ENCODE measurements around the gene GPR17. TPM values are rescaled to one million over a fixed set of nuclear protein-coding genes. Genes with fewer than 3 reads are reported as not detected.

Gene GPR17
- polyA plus RNA-seq, 4 donors = 0.33 to 2.8 (median 1.1) TPM

DNA sequence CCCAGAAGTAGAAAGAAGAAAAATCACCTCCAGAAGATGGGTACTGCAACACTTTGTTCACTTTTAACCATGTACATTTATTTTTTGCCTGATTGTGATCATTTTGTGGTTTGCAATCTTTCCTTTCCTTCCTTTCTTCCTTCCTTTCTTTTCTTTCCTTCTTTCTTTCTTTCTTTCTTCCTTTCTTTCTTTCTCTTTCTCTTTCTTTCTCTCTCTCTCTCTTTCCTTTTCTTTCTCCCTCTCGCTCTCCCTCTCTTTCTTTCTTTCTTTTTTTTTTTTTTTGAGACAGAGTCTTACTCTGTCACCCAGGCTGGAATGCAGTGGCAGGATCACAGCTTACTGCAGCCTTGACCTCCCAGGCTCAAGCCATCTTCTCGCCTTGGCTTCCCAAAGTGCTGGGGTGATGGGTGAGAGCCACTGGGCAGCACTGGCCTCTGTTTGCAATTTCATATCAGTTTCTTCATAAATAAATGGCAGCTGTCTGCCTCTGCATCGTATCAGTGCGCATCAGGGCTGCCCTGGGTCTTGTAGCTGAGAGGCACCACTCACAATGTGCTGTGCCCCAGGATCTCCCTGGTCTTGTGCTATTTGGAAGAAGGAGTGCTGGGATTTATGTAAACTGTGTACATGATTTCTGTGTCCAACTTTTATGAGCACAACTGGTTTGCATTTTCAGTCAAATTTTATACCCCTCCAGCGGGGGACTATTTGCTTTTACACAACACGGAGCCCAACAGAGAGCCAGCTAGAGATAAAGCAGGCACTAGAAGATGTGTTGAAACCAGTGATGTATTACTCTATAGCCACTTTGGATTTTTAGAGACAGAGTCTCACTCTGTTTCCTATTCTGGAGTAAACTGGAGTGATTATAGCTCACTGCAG lies 36.3 kb downstream of the GPR17 start:
- no peak for DNase-seq (ENCODE audit: low read depth in 4 of 4, low spot score in 3 of 4)

DNA sequence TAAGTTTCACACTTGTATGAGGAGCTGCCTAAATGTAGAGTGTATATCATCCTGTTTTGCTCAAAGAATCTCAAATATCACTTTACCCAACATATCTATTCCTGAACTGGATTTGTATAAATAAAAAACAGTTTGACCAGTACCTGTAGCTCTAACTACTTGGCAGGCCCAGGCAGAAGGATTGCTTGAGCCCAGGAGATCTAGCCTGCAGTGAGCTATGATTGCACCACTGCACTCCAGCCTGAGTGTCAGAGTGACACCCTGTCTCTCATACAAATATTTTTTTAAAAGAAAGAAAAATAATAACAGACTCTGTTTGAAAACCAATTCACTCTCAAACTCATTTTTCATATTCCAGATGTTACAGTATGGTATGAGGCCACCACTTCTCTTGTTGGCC lies 37.1 kb downstream of the GPR17 start:
- DNase-seq (ENCODE audit: low read depth in 4 of 4, low spot score in 3 of 4) = no peak

DNA sequence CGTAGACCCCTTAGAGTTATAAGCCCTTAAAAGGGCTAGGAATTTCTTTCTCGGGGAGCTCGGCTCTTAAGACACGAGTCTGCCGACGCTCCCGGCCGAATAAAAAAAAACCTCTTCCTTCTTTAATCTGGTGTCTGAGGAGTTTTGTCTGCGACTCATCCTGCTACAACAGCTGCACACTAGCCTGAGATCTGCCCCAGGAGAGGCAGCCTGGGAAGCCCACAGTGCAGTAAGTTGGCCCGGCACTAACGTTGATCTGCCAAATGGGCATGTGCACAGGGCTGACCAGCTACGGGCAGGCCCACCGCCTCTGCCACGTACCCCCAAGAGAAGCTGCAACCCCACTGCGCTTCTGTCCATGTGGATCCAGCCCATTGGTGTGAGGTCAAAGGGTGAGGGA lies 37.8 kb downstream of the GPR17 start:
- no peak for DNase-seq (ENCODE audit: low read depth in 4 of 4, low spot score in 3 of 4)

DNA sequence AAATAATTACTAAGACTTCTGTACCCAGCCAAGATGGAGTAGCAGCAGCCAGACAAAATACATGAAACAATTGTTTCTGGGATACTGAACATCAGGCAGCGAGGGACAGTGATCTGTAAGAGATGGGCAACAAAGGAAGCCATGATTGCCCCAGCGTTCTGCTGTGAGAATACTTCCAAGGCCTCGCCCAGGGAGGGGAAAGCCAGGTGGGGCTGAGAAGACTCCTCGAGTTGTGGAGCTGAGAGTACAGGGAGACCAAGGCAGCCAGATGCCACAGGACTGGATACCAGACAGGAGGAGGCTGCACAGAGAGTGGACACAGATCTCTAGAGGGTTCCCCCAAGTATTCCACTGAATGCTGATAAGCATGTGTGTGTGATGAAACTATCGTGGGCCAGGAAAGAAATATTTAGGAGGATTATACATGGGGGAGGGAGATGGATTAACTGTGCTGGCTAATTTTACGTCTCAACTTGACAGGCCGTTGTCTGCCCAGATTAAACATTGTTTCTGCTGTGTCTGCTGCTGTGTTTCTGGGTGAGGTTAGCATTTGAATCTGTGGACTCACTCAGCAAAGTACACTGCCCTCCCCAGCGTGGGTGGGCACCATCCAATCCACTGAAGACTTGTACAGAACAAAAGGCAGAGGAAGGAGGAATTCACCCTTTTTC lies 39.6 kb downstream of the GPR17 start:
- DNase-seq (ENCODE audit: low read depth in 4 of 4, low spot score in 3 of 4) = no peak

DNA sequence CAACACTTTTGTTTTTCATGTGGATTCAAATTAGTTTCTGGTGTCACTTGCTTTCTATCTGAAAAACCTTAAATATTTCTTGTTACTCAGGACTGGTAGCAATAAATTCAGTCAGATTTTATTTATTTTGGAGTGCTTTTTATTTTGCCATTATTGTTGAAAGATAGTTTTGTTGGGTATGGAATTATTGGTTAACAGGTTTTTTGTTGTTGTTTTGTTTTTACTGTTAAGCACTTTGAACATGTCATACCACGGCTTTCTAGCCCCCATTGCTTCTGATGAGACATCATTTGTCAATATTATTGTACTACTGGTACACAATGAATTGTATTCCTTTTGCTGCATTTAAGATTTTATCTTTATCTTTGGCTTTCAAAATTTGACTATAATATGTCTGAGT lies 42.5 kb downstream of the GPR17 start:
- DNase-seq (ENCODE audit: low read depth in 4 of 4, low spot score in 3 of 4) = no peak

- no peak for DNase-seq (ENCODE audit: low read depth in 4 of 4, low spot score in 3 of 4)
Measured at GRCh38 chr2:127690696-127691095, 44.7 kb downstream of the GPR17 start.

DNA sequence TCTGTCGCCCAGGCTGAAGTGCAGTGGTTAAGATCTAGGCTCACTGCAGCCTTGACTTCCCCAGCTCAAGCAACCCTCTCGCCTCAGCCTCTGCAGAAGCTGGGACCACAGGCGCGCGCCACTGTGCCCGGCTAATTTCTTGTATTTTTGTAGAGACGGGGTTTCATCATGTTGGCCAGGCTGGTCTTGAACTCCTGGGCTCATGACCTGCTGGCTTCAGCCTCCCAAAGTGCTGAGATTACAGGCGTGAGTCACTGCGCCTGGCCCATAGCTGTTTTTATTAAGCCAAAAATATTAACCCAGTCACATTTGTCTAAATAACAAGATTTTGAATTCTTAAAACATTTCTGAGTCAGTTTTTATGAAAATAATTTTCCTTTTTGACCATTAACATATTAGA lies 49.0 kb downstream of the GPR17 start:
- no peak for DNase-seq (ENCODE audit: low read depth in 4 of 4, low spot score in 3 of 4)

DNA sequence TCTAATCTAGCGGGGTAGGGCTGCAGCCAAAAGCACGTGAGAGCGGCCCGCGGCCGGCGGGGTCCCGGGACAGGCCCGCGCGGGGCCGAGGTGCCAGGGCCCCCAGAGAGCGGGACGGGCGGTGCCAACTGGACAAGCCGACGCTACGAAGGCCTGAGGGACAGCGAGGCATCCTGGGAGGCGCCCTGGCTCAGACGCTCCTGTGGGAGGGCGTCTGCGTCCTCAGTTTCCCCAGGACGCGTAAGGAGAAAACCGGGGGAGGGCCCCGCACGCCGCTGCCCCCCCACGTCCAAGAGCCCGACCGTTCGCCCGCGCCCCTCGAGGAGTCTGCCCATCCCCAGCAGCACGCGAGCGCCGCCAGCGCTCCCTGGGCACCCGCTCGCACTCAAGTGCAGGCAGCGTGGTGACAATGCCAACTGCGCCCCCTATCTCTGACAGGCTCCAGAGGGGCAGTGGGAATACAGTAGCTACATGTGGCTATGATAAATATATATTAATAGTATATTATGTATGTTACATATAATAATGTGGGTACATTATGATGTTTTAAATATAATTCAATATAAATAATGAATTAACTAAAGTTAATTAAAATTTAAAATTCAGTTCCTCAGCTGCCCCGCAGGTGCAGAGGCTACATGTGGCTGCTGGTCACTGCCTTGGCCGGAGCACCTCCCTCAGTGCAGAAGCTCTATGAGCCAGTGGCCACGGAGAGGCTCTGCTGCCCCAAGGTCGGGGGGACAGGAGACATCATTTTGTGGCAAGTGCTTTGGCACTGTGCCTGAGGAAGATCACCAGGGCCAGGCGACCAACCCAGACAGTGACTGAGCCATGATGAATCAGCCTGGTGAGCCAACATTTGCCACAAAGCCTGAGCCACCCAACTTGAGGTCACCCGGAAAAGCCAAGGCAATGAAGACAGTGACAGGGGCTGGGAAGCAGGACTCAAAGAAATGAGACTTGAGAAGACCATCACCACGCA lies 49.8 kb downstream of the GPR17 start:
- no peak for DNase-seq (ENCODE audit: low read depth in 4 of 4, low spot score in 3 of 4)

- no peak for DNase-seq (ENCODE audit: low read depth in 4 of 4, low spot score in 3 of 4)
Measured at GRCh38 chr2:127697482-127698180, 51.7 kb downstream of the GPR17 start.

DNA sequence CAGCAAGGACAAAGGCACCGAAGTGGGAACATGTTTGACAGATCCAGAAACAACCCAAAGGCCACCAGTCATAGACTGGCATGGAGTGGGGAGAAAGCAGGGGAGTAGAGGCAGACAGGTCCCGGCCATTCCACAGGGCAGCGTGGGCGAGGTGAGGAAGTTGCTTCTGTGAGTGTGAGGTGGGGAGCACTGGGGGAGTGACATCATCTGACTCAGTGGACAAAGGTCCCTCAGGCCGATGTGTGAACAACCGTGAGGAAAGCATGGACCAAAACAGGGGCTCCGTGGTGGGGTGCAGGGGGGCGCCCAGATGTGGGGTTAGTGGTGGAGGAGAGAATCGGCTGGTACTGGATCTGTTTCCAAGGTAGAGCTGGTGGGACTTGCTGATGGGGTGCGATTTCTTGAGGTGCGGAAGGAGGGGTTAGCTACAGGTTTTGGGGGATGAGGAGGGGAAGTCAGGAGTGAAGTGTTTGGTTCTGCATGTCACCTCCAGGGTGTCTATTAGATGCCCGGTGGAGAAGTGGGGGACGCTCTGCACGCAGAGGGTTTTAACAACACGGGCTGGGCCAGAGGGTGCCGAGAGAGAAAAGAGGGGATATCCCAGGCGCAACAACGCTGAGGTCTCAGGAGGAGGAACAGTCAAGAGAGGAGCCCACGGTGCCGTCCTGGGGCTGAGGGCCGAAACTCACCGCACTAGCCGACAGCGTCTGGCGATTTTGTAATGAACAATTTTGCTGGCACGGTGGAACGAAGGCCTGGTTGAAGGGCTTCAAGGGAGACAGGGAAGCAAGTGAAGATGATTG lies 52.8 kb downstream of the GPR17 start:
- no peak for DNase-seq (ENCODE audit: low read depth in 4 of 4, low spot score in 3 of 4)

- DNase-seq (ENCODE audit: low read depth in 4 of 4, low spot score in 3 of 4) = no peak
Measured at GRCh38 chr2:127700527-127701192, 54.7 kb downstream of the GPR17 start.

GRCh38 chr2:127701193-127701650 lies 55.3 kb downstream of the GPR17 start, which contains the start of gene SFT2D3:
TSS of gene SFT2D3 (plus strand) at chr2:127701497. CDS start at chr2:127701529, 32 bp downstream.
- peak; percentile 78 to 82 (median 78) for DNase-seq (ENCODE audit: low read depth in 4 of 4, low spot score in 3 of 4)

GRCh38 chr2:127701651-127702394 lies 55.9 kb downstream of the GPR17 start:
- DNase-seq (ENCODE audit: low read depth in 4 of 4, low spot score in 3 of 4) = peak in 3 of 4 donors; percentile 48 to 64 (median 59)

Other genes starting within 250 kb of the GPR17 start
- 1 to 10 TPM in 2 of 4 donors, under 1 TPM in 2; 0.50 to 5.8 (median 1.7) TPM for gene PROC, start 227.7 kb upstream of the GPR17 start, polyA plus RNA-seq (ENCODE audit: insufficient read length in 4 of 4)
- gene IWS1, start 119.7 kb upstream of the GPR17 start, polyA plus RNA-seq (ENCODE audit: insufficient read length in 4 of 4) = 10 to 100 TPM; 47.3 to 78.0 (median 71.1) TPM
- gene MYO7B, start 110.5 kb upstream of the GPR17 start, polyA plus RNA-seq (ENCODE audit: insufficient read length in 4 of 4) = 10 to 100 TPM in 3 of 4 donors, under 1 TPM in 1; 0.59 to 24.5 (median 16.8) TPM
- 10 to 100 TPM in 3 of 4 donors, 1 to 10 TPM in 1; 9.4 to 21.8 (median 16.2) TPM for gene LIMS2, start 29.4 kb downstream of the GPR17 start, polyA plus RNA-seq (ENCODE audit: insufficient read length in 4 of 4)
- not detected for gene SFT2D3, start 55.3 kb downstream of the GPR17 start, polyA plus RNA-seq (ENCODE audit: insufficient read length in 4 of 4)
- gene WDR33, start 165.0 kb downstream of the GPR17 start, polyA plus RNA-seq (ENCODE audit: insufficient read length in 4 of 4) = 10 to 100 TPM; 50.0 to 70.9 (median 58.5) TPM
- gene POLR2D, start 212.0 kb downstream of the GPR17 start, polyA plus RNA-seq (ENCODE audit: insufficient read length in 4 of 4) = 10 to 100 TPM; 31.5 to 41.6 (median 38.1) TPM
- gene AMMECR1L, start 239.8 kb downstream of the GPR17 start, polyA plus RNA-seq (ENCODE audit: insufficient read length in 4 of 4) = 10 to 100 TPM; 25.9 to 29.8 (median 26.9) TPM